HepG2 (cell line): ENCODE results near the gene RSL1D1. TPM values are rescaled to one million over a fixed set of nuclear protein-coding genes. Genes with fewer than 3 reads are reported as not detected.

Experiments
- ATAC-seq: fragments of 200-7000 bp; cut with Tn5 transposase; 3 replicates; pipeline ENCODE4 v1.9.1; 2020; ENCODE audit warnings: mild to moderate bottlenecking, moderate library complexity
- BruUV-seq: library from RNA; stranded (reverse); fragments of 400-500 nt; replicated peaks from 2 replicates; lab custom pipeline; 2021; lab: Mats Ljungman, UMichigan
- CTCF ChIA-PET: fragments of 300-600 bp; formaldehyde crosslinking; extraction: SDS; loops from one replicate; lab custom pipeline; 2021; ENCODE audit warnings: low total read pairs, inconsistent platforms, low intra/inter-chr PET ratio; lab: Yijun Ruan, JAX
- POLR2A ChIA-PET: fragments of 350-600 bp; sonication (Branson Sonifier 250); formaldehyde crosslinking; loops from one replicate; lab custom pipeline; 2020; ENCODE audit warnings: antibody characterized with exemption, inconsistent platforms; lab: Yijun Ruan, JAX
- DNase-seq: peaks from one replicate; pipeline ENCODE4 v3.0.0-alpha.2; 2015; ENCODE audit warnings: low spot score
- FAIRE-seq: peaks from 3 replicates; lab custom pipeline; 2011; peaks lifted over from hg19 to GRCh38; lab: Jason Lieb, UNC
- H2AFZ ChIP-seq: one replicate; pipeline ENCODE4 v1.6.1; 2011; ENCODE audit warnings: low read length, inconsistent platforms
- H3K27ac ChIP-seq: fragments of 300-600 bp; 3 replicates; pipeline ENCODE4 v1.8.0; 2011; ENCODE audit warnings: mixed run types, mild to moderate bottlenecking, mixed read lengths, low read length, inconsistent platforms; ENCODE audit not compliant: insufficient read depth; ENCODE audit errors: extremely low read length
- H3K27me3 ChIP-seq, 2 experiments: fragments of 200-600 bp in 1 of 2; 2 replicates in 1 of 2; 3 replicates in 1 of 2; pipeline versions ENCODE4 v1.6.0 to v1.8.0; 2011; ENCODE audit warnings: low read length in 2 of 2, mild to moderate bottlenecking in 2 of 2, moderate library complexity in 2 of 2, inconsistent platforms in 1 of 2; ENCODE audit not compliant: insufficient read depth in 2 of 2, control insufficient read depth in 1 of 2
- H3K36me3 ChIP-seq, 2 experiments: fragments of 200-600 bp in 1 of 2; replicated peaks in 1 of 2; 2 replicates in 1 of 2; 3 replicates in 1 of 2; pipeline versions ENCODE4 v1.5.1 to v1.8.0; 2011; ENCODE audit warnings: low read length in 2 of 2, inconsistent platforms in 1 of 2; ENCODE audit not compliant: insufficient read depth in 2 of 2, control insufficient read depth in 1 of 2
- H3K4me1 ChIP-seq: 2 replicates; pipeline ENCODE4 v1.5.1; 2012; ENCODE audit warnings: low read length, inconsistent platforms; ENCODE audit not compliant: insufficient read depth
- H3K4me2 ChIP-seq: 2 replicates; pipeline ENCODE4 v1.6.0; 2011; ENCODE audit warnings: low read depth, low read length, inconsistent platforms
- H3K4me3 ChIP-seq, 3 experiments: fragments of 200-600 bp in 1 of 3; sonication (generic), shearing (Covaris generic) in 1 of 3; replicated peaks in 1 of 3; 2 replicates each; pipeline ENCODE4 v1.5.1; 2011 to 2016; ENCODE audit warnings: low read length in 3 of 3, inconsistent platforms in 2 of 3, low read depth in 2 of 3, mild to moderate bottlenecking in 2 of 3, control low read depth in 1 of 3, mixed read lengths in 1 of 3; ENCODE audit not compliant: insufficient read depth in 1 of 3
- H3K79me2 ChIP-seq: one replicate; pipeline ENCODE4 v1.6.1; 2011; ENCODE audit warnings: low read length, inconsistent platforms; ENCODE audit not compliant: insufficient read depth
- H3K9ac ChIP-seq: 2 replicates; pipeline ENCODE4 v1.6.0; 2011; ENCODE audit warnings: mild to moderate bottlenecking, low read depth, low read length, inconsistent platforms; ENCODE audit not compliant: insufficient read depth
- H3K9me3 ChIP-seq: 2 replicates; pipeline ENCODE4 v1.5.1; 2012; ENCODE audit warnings: mild to moderate bottlenecking, low read length
- H4K20me1 ChIP-seq: 2 replicates; pipeline ENCODE4 v1.6.0; 2011; ENCODE audit warnings: inconsistent platforms, mild to moderate bottlenecking, low read length, moderate library complexity; ENCODE audit not compliant: insufficient read depth
- ATF4 ChIP-seq, 2 experiments: fragments of 450-650 bp in 1 of 2; sonication (generic) in 1 of 2; formaldehyde crosslinking; IDR thresholded peaks; 2 replicates each; pipeline versions ENCODE4 v1.5.0 to v1.8.0; 2020 to 2022; ENCODE audit warnings: mild to moderate bottlenecking in 1 of 2, missing genetic modification reagents in 1 of 2
- DNMT1 ChIP-seq: sonication (generic); formaldehyde crosslinking; IDR thresholded peaks from 2 replicates; pipeline ENCODE4 v1.5.1; 2020; ENCODE audit warnings: mild to moderate bottlenecking, missing genetic modification reagents
- SKIL ChIP-seq: sonication (generic); formaldehyde crosslinking; IDR thresholded peaks from 2 replicates; pipeline ENCODE4 v1.8.0; 2022; ENCODE audit warnings: missing genetic modification reagents, mild to moderate bottlenecking, moderate library complexity, borderline replicate concordance
- TIGD3 ChIP-seq: sonication (generic); formaldehyde crosslinking; IDR thresholded peaks from 2 replicates; pipeline ENCODE4 v1.5.1; 2020; ENCODE audit warnings: mild to moderate bottlenecking, missing genetic modification reagents, borderline replicate concordance
- ZNF276 ChIP-seq: sonication (generic); formaldehyde crosslinking; IDR thresholded peaks from 2 replicates; pipeline ENCODE4 v1.4.0; 2020; ENCODE audit warnings: mild to moderate bottlenecking, low read depth, missing genetic modification reagents
- ZNF574 ChIP-seq: sonication (generic); formaldehyde crosslinking; IDR thresholded peaks from 2 replicates; pipeline ENCODE4 v1.4.0; 2020; ENCODE audit warnings: missing genetic modification reagents
- ZNF678 ChIP-seq: sonication (generic); formaldehyde crosslinking; IDR thresholded peaks from 2 replicates; pipeline ENCODE4 v1.4.0; 2020; ENCODE audit warnings: mild to moderate bottlenecking, missing genetic modification reagents
- ZNF792 ChIP-seq: IDR thresholded peaks from 2 replicates; pipeline ENCODE4 v1.6.1; 2016
- WGBS: methylation state at CpG from one replicate; pipeline ENCODE4 v1.1.6; 2017; ENCODE audit warnings: low lambda C conversion rate; 5-methylcytosine and 5-hydroxymethylcytosine counted together
- in situ Hi-C: cut with HindIII; loops from 2 replicates; pipeline ENCODE4 v1.10.0; 2017; ENCODE audit warnings: low pct_unique_long_range_greater_than_20kb; ENCODE audit not compliant: extremely low pct_ligation_motif_present
- intact Hi-C: fragments of 100-400 bp; cut with micrococcal nuclease; formaldehyde crosslinking; loops from one replicate; pipeline ENCODE4 v1.10.0; 2022; ENCODE audit not compliant: unreplicated experiment
- polyA plus RNA-seq, 8 experiments: library from polyadenylated mRNA; depleted of rRNA in 3 of 8; stranded (reverse) in 7 of 8; unstranded in 1 of 8; fragments of >200 nt; fragmentation: Illumina TruSeq in 4 of 8; extraction: Trizol in 4 of 8; gene quantifications; 2 replicates each; pipeline versions ENCODE4 v1.2.1 to v1.2.3, GENCODE V29; 2011 to 2016; ENCODE audit warnings: low read depth in 4 of 8, missing spikeins in 1 of 8, mixed read lengths in 1 of 8; ENCODE audit not compliant: insufficient read depth in 1 of 8
- total RNA-seq, 5 experiments: library from RNA; depleted of rRNA; stranded (reverse); fragments of >200 nt; fragmentation: Illumina TruSeq; extraction: Trizol; gene quantifications; 2 replicates each; pipeline ENCODE4 v1.2.3, GENCODE V29; 2016; ENCODE audit warnings: low read depth in 1 of 5

Gene RSL1D1
- total and polyA plus RNA-seq, 2 of the 13 experiments (the other 11 are each of a cell fraction or from before 2014, with no cell fraction given) = 187 to 343 TPM

- peak; percentile 30; the same call in 1 of the 2 replicates for TF ChIP-seq SKIL (CRISPR knock-in tag)
- TF ChIP-seq DNMT1 (CRISPR knock-in tag) = no peak
- 0 out of 2 replicates have a peak, but pooled peaks have one; percentile 48 for TF ChIP-seq ZNF678
- TF ChIP-seq ATF4 (CRISPR knock-in tag; IDR thresholded peaks at IDR 0.05) = peak in 1 of 2 experiments; percentile 59; a peak in 2 of 4 replicates
- TF ChIP-seq ZNF792 (CRISPR knock-in tag) = peak; percentile 42; the same call in 1 of the 2 replicates
Observed at GRCh38 chr16:11835891-11836649, 15.3 kb downstream of the RSL1D1 start (continued).

GRCh38 chr16:11835309-11835708, 16.0 kb downstream of the RSL1D1 start:
- 93% methylated on average over 4 of the region's 4 CpGs for WGBS
- Histone ChIP-seq H3K9me3 (no peaks in the 10 kb centered on the region), H3K9ac (no peak overlapping the region), H3K4me2 (no peak overlapping the region), H2AFZ (no peak overlapping the region), H4K20me1 (no peaks in the 10 kb centered on the region), H3K27ac (no peak overlapping the region), H3K27me3 (no peaks in the 10 kb centered on the region), H3K4me3 (no peak overlapping the region), H3K36me3 (peaks cover 31 to 42% of the 10 kb centered on the region in 2 experiments), H3K4me1 (peaks cover 28% of the 10 kb centered on the region), H3K79me2 (no peaks in the 10 kb centered on the region)
- DNase-seq (no peak), ATAC-seq (peak; percentile 12), FAIRE-seq (no peak)
- no TSS peak for BruUV-seq
- intact Hi-C loops = no loop called here
- in situ Hi-C loops = no loop called here
- POLR2A ChIA-PET = interaction anchor here (1.4 to 7.3 kb wide), 4 partner anchors 12 to 92 kb away, joined by 3 to 72 read pairs (median 18); partner anchors contain the start of genes RSL1D1 and TXNDC11
- CTCF ChIA-PET = no interaction called here
- TF ChIP-seq ZNF574 (CRISPR knock-in tag) (peak; percentile 1; the same call in 1 of the 2 replicates), ZNF276 (CRISPR knock-in tag) (no peak), TIGD3 (no peak)
